CD4-positive, alpha-beta T cell treated with Interleukin-12 subunit alpha and Interleukin-12 subunit beta, for 1 hour (primary cell): ENCODE data around the gene SNX25.
"Not testable (repeated sequence)": the region's sequence is repeated elsewhere in the genome, so short reads cannot be mapped to it uniquely, and the experiment has no call there.

Experiments used
- DNase-seq: peaks from one replicate; pipeline ENCODE4 v3.0.0-alpha.2; 2020

Gene SNX25

GRCh38 chr4:185351691-185352090 is 142.3 kb downstream of the SNX25 start:
- no peak for DNase-seq

GRCh38 chr4:185352202-185352601 is 142.8 kb downstream of the SNX25 start:
- DNase-seq = no peak

GRCh38 chr4:185352741-185353140 is 143.3 kb downstream of the SNX25 start:
- no peak for DNase-seq

- DNase-seq = no peak
These were observed 147.8 kb downstream of the SNX25 start for GRCh38 chr4:185357211-185357610.

GRCh38 chr4:185357733-185358440 is 148.5 kb downstream of the SNX25 start:
- no peak for DNase-seq

GRCh38 chr4:185358514-185358913 is 149.1 kb downstream of the SNX25 start:
- no peak for DNase-seq

- no peak for DNase-seq
These were observed 149.6 kb downstream of the SNX25 start for GRCh38 chr4:185358959-185359358.

- no peak for DNase-seq
These were observed 150.5 kb downstream of the SNX25 start for GRCh38 chr4:185359767-185360446.

GRCh38 chr4:185361872-185362271 is 152.5 kb downstream of the SNX25 start:
- DNase-seq = no peak

- not testable (repeated sequence) for DNase-seq
These were observed 153.2 kb downstream of the SNX25 start for GRCh38 chr4:185362570-185362969.

GRCh38 chr4:185363251-185363650 is 153.9 kb downstream of the SNX25 start:
- no peak for DNase-seq

- no peak for DNase-seq
These were observed 155.5 kb downstream of the SNX25 start for GRCh38 chr4:185364886-185365285.

- DNase-seq = no peak
These were observed 160.3 kb downstream of the SNX25 start for GRCh38 chr4:185369731-185370130.

GRCh38 chr4:185370268-185370949 is 161.0 kb downstream of the SNX25 start:
- no peak for DNase-seq

GRCh38 chr4:185371702-185372101 is 162.3 kb downstream of the SNX25 start:
- no peak for DNase-seq

GRCh38 chr4:185374027-185374426 is 164.6 kb downstream of the SNX25 start:
- no peak for DNase-seq

GRCh38 chr4:185374573-185374972 is 165.2 kb downstream of the SNX25 start:
- no peak for DNase-seq

GRCh38 chr4:185378264-185378663 is 168.9 kb downstream of the SNX25 start:
- no peak for DNase-seq

- no peak for DNase-seq
These were observed 170.2 kb downstream of the SNX25 start for GRCh38 chr4:185379326-185380295.

GRCh38 chr4:185380320-185380719 is 170.9 kb downstream of the SNX25 start:
- DNase-seq = no peak

GRCh38 chr4:185381288-185382196 is 172.1 kb downstream of the SNX25 start:
- no peak for DNase-seq

GRCh38 chr4:185382754-185383153 is 173.4 kb downstream of the SNX25 start:
- no peak for DNase-seq
